Muscle layer of colon (tissue), 2 donors: ENCODE data around the gene SCUBE1.

ENCODE experiments used
- H3K27ac ChIP-seq: one replicate; pipeline ENCODE4 v1.7.0; 2013; ENCODE audit warnings: low read depth, mild to moderate bottlenecking, low read length, moderate library complexity
- H3K27me3 ChIP-seq, 2 donors: one replicate each; pipeline ENCODE4 v1.7.0; 2013; ENCODE audit warnings: low read length in 2 of 2, mild to moderate bottlenecking in 2 of 2; ENCODE audit not compliant: insufficient read depth in 2 of 2, control insufficient read depth in 1 of 2
- H3K36me3 ChIP-seq: one replicate; pipeline ENCODE4 v1.7.0; 2013; ENCODE audit warnings: mild to moderate bottlenecking, low read length; ENCODE audit not compliant: insufficient read depth
- H3K4me1 ChIP-seq: one replicate; pipeline ENCODE4 v1.7.0; 2013; ENCODE audit warnings: mild to moderate bottlenecking, low read length; ENCODE audit not compliant: insufficient read depth
- H3K4me3 ChIP-seq, 2 donors: one replicate each; pipeline ENCODE4 v1.7.0; 2013; ENCODE audit warnings: low read length in 2 of 2, low read depth in 1 of 2, mild to moderate bottlenecking in 1 of 2, moderate library complexity in 1 of 2
- H3K9ac ChIP-seq: one replicate; pipeline ENCODE4 v1.7.0; 2013; ENCODE audit warnings: low read length
- H3K9me3 ChIP-seq: one replicate; pipeline ENCODE4 v1.7.0; 2013; ENCODE audit warnings: mild to moderate bottlenecking, low read length
- donor health status: abdominal sarcoma.
- donor health status: Adenocarcinoma of cecum.

Gene SCUBE1

GRCh38 chr22:43230971-43231723 lies 112.0 kb downstream of the SCUBE1 start:
- Histone ChIP-seq H3K27ac (no peak overlapping the region), H3K9ac (no peak overlapping the region), H3K9me3 (no peaks in the 10 kb centered on the region), H3K4me3 (no peak overlapping the region), H3K27me3 (peaks cover 0 to 10% of the 10 kb centered on the region in 2 donors), H3K36me3 (no peaks in the 10 kb centered on the region), H3K4me1 (no peaks in the 10 kb centered on the region)

GRCh38 chr22:43230571-43230970 lies 112.6 kb downstream of the SCUBE1 start:
- Histone ChIP-seq H3K4me3 (no peak overlapping the region), H3K4me1 (no peaks in the 10 kb centered on the region), H3K27me3 (peaks cover 0 to 10% of the 10 kb centered on the region in 2 donors), H3K27ac (no peak overlapping the region), H3K9me3 (no peaks in the 10 kb centered on the region), H3K9ac (no peak overlapping the region), H3K36me3 (no peaks in the 10 kb centered on the region)

- Histone ChIP-seq H3K4me1 (no peaks in the 10 kb centered on the region), H3K9ac (no peak overlapping the region), H3K9me3 (no peaks in the 10 kb centered on the region), H3K27ac (no peak overlapping the region), H3K27me3 (peaks cover 0 to 10% of the 10 kb centered on the region in 2 donors), H3K4me3 (no peak overlapping the region), H3K36me3 (no peaks in the 10 kb centered on the region)
These were observed 114.3 kb downstream of the SCUBE1 start for GRCh38 chr22:43228863-43229262.

GRCh38 chr22:43228330-43228729 lies 114.8 kb downstream of the SCUBE1 start:
- H3K4me3 ChIP-seq: no peak overlapping the region
- H3K4me1 ChIP-seq: no peaks in the 10 kb centered on the region
- H3K9me3 ChIP-seq: no peaks in the 10 kb centered on the region
- no peak overlapping the region for H3K27ac ChIP-seq
- H3K36me3 ChIP-seq: no peaks in the 10 kb centered on the region
- H3K27me3 ChIP-seq: peaks cover 0 to 10% of the 10 kb centered on the region in 2 donors
- H3K9ac ChIP-seq: no peak overlapping the region

- Histone ChIP-seq H3K36me3 (no peaks in the 10 kb centered on the region), H3K9me3 (no peaks in the 10 kb centered on the region), H3K9ac (no peak overlapping the region), H3K27me3 (peaks cover 0 to 9% of the 10 kb centered on the region in 2 donors), H3K4me3 (no peak overlapping the region), H3K4me1 (no peaks in the 10 kb centered on the region), H3K27ac (no peak overlapping the region)
These were observed 115.9 kb downstream of the SCUBE1 start for GRCh38 chr22:43227239-43227630.

- H3K27me3 ChIP-seq: peaks cover 0 to 3% of the 10 kb centered on the region in 2 donors
- no peak overlapping the region for H3K9ac ChIP-seq
- H3K9me3 ChIP-seq: no peaks in the 10 kb centered on the region
- H3K4me1 ChIP-seq: no peaks in the 10 kb centered on the region
- no peak overlapping the region for H3K4me3 ChIP-seq
- no peaks in the 10 kb centered on the region for H3K36me3 ChIP-seq
- H3K27ac ChIP-seq: no peak overlapping the region
These were observed 116.6 kb downstream of the SCUBE1 start for GRCh38 chr22:43226377-43227238.

GRCh38 chr22:43225609-43226008 lies 117.6 kb downstream of the SCUBE1 start:
- Histone ChIP-seq H3K27me3 (no peaks in the 10 kb centered on the region), H3K27ac (no peak overlapping the region), H3K4me3 (no peak overlapping the region), H3K36me3 (no peaks in the 10 kb centered on the region), H3K4me1 (no peaks in the 10 kb centered on the region), H3K9ac (no peak overlapping the region), H3K9me3 (no peaks in the 10 kb centered on the region)

- Histone ChIP-seq H3K9ac (no peak overlapping the region), H3K9me3 (no peaks in the 10 kb centered on the region), H3K36me3 (no peaks in the 10 kb centered on the region), H3K4me1 (no peaks in the 10 kb centered on the region), H3K4me3 (no peak overlapping the region), H3K27ac (no peak overlapping the region), H3K27me3 (no peaks in the 10 kb centered on the region)
These were observed 120.2 kb downstream of the SCUBE1 start for GRCh38 chr22:43222987-43223386.

GRCh38 chr22:43222262-43222661 lies 120.9 kb downstream of the SCUBE1 start:
- Histone ChIP-seq H3K36me3 (no peaks in the 10 kb centered on the region), H3K27me3 (no peaks in the 10 kb centered on the region)

GRCh38 chr22:43220625-43221380 lies 122.4 kb downstream of the SCUBE1 start:
- no peaks in the 10 kb centered on the region for H3K36me3 ChIP-seq
- no peak overlapping the region for H3K27ac ChIP-seq
- no peak overlapping the region for H3K9ac ChIP-seq
- no peaks in the 10 kb centered on the region for H3K9me3 ChIP-seq
- no peaks in the 10 kb centered on the region for H3K27me3 ChIP-seq
- no peak overlapping the region for H3K4me3 ChIP-seq
- H3K4me1 ChIP-seq: no peaks in the 10 kb centered on the region

More at GRCh38 chr22:43222262-43222661, 120.9 kb downstream of the SCUBE1 start:
- no peak overlapping the region for H3K9ac ChIP-seq
- H3K4me3 ChIP-seq: no peak overlapping the region
- H3K27ac ChIP-seq: no peak overlapping the region
- no peaks in the 10 kb centered on the region for H3K9me3 ChIP-seq
- no peaks in the 10 kb centered on the region for H3K4me1 ChIP-seq

- H3K4me1 ChIP-seq: no peaks in the 10 kb centered on the region
- H3K27ac ChIP-seq: no peak overlapping the region
- no peaks in the 10 kb centered on the region for H3K27me3 ChIP-seq
- no peak overlapping the region for H3K9ac ChIP-seq
- no peak overlapping the region for H3K4me3 ChIP-seq
- no peaks in the 10 kb centered on the region for H3K9me3 ChIP-seq
- H3K36me3 ChIP-seq: no peaks in the 10 kb centered on the region
These were observed 124.4 kb downstream of the SCUBE1 start for GRCh38 chr22:43218786-43219185.
